Glomerular endothelial cell (primary cell): Measurements from ENCODE around the gene ARCN1. TPM values are rescaled to one million over a fixed set of nuclear protein-coding genes. Genes with fewer than 3 reads are reported as not detected.
A peak's percentile ranks its signal among the peaks of the same experiment; 100 is the strongest.

Source experiments
- DNase-seq: peaks from one replicate; pipeline ENCODE4 v3.0.0-alpha.2; 2011; ENCODE audit warnings: low read depth, low spot score; ENCODE audit errors: extremely low read depth
- total RNA-seq: library from RNA; depleted of rRNA; stranded (reverse); fragments of >200 nt; gene quantifications from 2 replicates; pipeline ENCODE4 v1.2.3, GENCODE V29; 2015

Gene ARCN1
- total RNA-seq, 1 donor from 2014 or later: 158 TPM

DNA sequence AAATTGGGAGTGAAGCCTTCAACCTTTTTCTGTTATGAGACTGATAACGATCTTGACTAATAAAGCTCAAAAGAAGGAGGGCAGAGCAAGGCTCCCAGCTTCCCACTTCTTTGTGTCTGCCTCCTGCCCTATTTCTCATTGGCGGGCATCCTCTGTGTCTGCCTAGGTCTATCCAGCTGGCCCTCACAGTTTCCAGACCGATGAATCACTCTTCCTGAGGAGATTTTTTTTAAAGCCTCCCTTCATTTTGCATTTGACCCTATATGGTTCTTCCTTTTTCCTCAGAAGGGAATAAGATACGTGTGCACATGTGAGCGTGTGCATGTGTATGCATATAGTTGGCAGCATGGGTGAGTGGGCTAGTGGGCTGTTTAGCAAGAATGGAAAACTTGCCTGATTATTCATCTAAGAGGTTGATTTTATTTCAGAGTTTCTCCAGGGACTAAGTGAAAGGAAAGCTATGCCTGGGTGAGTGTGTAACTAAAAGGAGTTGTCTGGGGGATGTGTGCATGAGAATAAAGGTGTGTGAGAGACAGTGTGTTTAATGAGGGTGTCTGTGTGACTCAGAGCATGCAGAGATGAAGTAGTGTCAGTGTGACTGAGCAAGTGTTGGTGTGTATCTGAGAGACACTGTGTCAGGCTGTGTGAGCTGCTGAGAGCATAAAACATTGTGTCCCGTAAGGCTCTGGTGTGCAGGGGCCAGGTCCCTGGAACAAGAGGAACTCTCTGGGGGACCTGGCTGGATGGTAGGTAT is 47.4 kb downstream of the ARCN1 start:
- DNase-seq: peak; percentile 97

- DNase-seq: no peak
These were observed 48.4 kb downstream of the ARCN1 start for GRCh38 chr11:118620529-118621070.

GRCh38 chr11:118621071-118621783 is 49.0 kb downstream of the ARCN1 start:
- DNase-seq: no peak

DNA sequence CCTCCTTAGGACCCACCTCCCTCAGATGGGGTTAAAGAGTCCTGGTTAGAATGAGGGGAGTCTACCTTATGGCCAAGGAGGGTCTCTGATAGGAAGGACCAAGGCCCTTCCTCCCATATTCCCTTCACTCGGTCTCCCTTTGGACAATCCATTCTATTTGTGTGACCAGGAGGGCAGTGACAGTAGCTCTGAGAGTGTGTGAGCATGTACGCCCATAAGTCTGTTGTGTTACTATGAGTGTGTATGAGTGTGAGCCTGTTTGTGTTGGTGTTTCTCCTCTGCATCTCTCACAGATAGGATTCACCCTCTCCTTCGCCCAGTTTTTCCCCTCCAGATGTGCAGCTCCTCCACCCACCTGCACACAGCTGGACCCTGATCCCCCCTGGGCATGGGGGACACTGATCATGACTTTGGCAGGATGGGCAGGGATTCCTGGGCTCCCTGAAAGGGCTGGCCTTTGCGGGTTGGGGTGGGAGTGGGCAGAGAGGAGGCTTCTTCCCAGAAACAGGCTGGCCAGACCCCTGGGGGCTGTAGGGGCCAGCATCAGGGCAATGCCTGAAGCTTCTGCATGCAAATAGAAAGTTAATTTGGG is 49.7 kb downstream of the ARCN1 start:
- no peak for DNase-seq

DNA sequence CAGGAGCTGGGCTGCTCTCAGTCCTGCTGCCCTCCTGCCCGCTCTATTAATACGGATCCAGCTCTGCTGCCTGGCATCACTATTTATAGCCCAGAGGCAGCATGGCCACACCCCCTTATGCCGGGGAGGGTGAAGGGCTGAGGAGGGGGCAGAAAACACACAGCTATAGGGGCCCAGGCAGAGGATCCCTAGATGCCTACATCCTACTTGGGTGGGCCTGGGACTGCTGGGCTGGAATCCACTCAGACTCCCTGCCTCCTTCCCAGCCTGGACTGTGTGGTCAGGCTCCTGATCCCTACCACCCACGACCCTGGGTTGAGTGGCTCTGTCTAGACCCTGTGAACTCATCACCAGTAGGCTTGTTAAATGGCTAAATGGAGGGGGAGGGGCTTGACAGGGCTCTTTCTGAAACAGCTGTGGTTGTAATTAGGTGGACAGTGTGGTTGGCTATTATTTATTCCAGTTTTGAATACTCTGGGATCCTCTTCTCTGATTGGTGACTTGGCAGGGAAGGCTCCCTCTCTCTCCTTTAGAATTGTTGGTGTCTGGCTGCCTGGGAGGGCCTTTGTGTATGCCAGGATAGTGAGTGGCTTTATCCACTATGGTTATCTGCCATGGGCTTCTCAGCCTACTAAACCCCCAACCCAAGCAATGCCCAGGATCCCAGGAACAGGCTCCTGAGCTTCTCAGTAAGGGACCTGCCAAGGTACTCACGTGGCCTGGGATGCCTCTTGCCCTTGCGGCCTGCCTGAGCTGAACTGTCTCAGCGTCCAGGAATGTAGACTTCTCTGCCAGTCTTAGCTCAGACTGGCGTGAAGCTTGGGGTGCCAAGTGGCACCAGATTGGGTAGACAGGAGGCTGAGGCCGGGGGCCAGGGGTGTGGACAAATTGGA is 50.4 kb downstream of the ARCN1 start:
- no peak for DNase-seq

DNA sequence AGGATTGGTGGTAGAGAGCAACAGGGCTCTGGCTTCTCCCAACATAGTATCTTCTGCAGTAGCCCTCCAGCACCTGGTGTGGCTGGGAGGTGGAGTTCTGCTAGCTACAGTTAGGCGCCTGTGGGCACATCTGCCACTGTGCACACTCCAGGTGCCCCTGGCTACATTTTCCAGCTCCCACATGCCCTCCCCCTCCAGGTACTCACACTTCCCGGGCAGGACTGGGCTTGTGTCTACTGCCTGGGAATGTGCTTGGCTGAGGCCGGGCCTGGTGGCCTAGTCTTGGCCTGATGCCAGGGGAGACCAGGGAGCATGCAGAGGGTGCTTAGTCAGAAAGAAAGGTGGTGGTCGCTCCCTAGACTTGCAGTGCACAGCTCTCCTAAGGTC is 51.1 kb downstream of the ARCN1 start:
- DNase-seq: no peak

- DNase-seq: no peak
These were observed 53.0 kb downstream of the ARCN1 start for GRCh38 chr11:118625036-118625690.

- no peak for DNase-seq
These were observed 53.8 kb downstream of the ARCN1 start for GRCh38 chr11:118625976-118626375.

DNA sequence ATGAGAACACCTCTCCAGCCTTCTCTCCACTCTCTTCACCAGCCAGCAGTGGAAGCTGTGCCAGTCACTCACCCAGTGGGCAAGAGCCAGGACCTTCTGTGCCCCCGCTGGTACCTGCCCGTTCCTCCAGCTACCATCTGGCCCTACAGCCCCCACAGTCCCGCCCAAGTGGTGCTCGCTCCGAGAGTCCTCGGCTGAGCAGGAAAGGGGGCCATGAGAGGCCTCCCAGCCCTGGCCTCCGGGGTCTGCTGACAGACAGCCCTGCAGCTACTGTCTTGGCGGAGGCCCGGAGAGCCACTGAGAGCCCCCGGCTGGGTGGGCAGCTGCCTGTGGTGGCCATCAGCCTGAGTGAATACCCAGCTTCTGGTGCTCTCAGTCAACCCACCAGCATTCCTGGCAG is 55.4 kb downstream of the ARCN1 start:
- no peak for DNase-seq

GRCh38 chr11:118628031-118628430 is 55.8 kb downstream of the ARCN1 start:
- DNase-seq: no peak

GRCh38 chr11:118628432-118628831 is 56.2 kb downstream of the ARCN1 start:
- no peak for DNase-seq

- DNase-seq: no peak
These were observed 56.8 kb downstream of the ARCN1 start for GRCh38 chr11:118628861-118629549.

- DNase-seq: no peak
These were observed 57.8 kb downstream of the ARCN1 start for GRCh38 chr11:118629761-118630661.

DNA sequence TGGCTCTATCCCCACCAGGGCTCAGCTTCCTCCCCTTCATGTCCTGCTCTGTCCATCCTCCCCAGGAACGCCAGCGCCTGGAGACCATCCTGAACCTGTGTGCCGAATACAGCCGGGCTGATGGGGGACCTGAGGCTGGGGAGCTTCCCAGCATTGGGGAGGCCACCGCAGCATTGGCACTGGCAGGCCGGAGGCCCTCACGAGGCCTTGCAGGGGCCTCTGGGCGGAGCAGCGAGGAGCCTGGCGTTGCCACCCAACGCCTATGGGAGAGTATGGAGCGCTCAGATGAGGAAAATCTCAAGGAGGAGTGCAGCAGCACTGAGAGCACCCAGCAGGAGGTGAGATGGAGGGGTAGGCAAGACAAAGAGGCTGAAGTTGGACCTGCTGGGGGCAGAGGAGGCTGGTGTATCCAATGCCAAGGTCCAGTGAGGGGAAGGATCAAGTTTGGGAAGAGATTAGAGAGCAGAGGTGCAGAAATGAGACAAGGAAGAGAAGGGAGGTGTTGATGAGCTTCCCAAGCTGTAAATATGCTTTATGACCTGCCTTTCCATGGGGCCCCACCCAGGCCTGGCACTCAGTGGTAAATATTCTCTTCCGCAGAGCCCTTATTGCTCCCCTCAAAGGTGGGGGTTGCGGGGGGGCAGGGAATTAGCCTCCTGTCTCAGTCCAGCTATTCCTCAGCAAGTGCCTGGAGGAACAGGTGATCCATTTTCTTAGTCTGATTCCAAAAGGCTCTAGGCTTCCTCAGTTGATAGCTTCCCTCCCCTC is 59.1 kb downstream of the ARCN1 start:
- DNase-seq: no peak

DNA sequence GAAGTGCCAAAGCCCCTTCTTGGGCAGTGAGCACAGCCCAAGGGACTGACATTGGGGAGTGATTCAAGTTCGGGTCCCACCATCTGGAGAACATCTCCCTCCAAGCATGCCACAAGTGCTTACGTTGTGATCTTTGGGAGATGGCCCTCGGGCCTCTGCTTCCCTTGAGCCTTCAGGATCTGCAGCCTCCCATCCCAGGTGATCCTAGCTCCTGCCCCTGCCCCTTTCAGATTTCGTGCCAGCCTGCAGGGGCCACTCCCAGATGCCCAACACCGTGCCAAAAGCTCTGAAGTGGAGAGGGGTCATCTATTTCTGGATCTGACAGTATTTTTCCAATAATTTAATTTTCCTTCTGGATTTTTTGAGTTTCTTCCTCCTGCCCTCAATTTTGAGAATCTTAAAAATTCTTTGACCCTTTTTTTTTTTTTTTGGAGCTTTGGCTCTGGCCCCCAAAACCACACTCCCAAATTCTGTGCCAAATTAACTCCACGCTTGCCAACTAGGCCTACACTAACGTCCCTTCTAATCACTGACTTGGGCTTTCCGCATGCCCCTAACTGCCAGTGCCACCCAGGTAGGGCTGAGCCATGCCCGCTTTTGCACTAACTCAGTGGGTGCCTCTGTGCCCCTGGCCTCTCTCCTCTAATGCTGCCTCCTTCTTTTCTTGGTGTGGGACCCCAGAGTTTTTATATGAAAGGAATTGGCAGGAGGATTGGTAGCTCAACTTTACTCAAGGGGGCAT is 60.5 kb downstream of the ARCN1 start:
- DNase-seq: no peak

GRCh38 chr11:118633319-118633690 is 61.1 kb downstream of the ARCN1 start:
- no peak for DNase-seq

DNA sequence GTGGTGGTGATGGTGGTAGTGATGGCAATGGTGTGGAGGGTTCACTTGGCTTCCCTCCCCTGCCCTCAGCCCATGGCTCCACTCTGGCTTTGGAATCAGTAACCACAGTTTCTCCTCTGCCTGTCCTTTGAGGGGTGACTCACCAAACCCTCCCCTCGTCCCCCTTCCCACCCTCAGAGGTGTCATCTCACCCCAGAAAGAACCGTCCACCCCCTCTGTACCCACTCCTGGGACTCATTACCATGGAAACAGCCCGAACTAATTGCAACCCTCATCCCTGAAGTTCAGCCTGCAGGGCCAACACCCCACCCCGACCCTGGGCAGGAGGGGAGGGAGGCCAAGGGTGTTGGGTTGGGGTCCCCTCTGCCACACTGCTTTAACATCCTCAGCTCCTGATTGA is 61.8 kb downstream of the ARCN1 start:
- no peak for DNase-seq
